WTC11 (cell line): Measurements from ENCODE around the gene STAT6. TPM values are rescaled to one million over a fixed set of nuclear protein-coding genes. Genes with fewer than 3 reads are reported as not detected.

Experiments
- ATAC-seq: fragments of 200-7000 bp; cut with Tn5 transposase; 2 replicates; pipeline ENCODE4 v1.10.0; 2021; ENCODE audit warnings: mild to moderate bottlenecking, moderate library complexity
- CTCF ChIA-PET: fragments of 300-600 bp; sonication (Branson Sonifier 250); formaldehyde crosslinking; loops from one replicate; lab custom pipeline; 2021; ENCODE audit warnings: antibody characterized with exemption; lab: Charles Lee
- POLR2A ChIA-PET: fragments of 350-600 bp; sonication (Branson Sonifier 250); formaldehyde crosslinking; loops from one replicate; lab custom pipeline; 2021; ENCODE audit warnings: antibody characterized with exemption; lab: Charles Lee
- DNase-seq: peaks from one replicate; pipeline ENCODE4 v3.0.0; 2021; ENCODE audit warnings: low spot score
- H3K27ac Mint-ChIP-seq: 2 replicates; pipeline ENCODE4 v1.8.0; 2021; ENCODE audit warnings: mixed read lengths
- H3K27me3 Mint-ChIP-seq: 2 replicates; pipeline ENCODE4 v1.8.0; 2021; ENCODE audit warnings: low read depth, mild to moderate bottlenecking, moderate library complexity, mixed read lengths
- H3K36me3 Mint-ChIP-seq: 2 replicates; pipeline ENCODE4 v1.8.0; 2021; ENCODE audit warnings: mixed read lengths
- H3K4me1 Mint-ChIP-seq: 2 replicates; pipeline ENCODE4 v1.8.0; 2022; ENCODE audit warnings: mixed read lengths
- H3K4me3 Mint-ChIP-seq: 2 replicates; pipeline ENCODE4 v1.8.0; 2021; ENCODE audit warnings: mild to moderate bottlenecking, moderate library complexity, mixed read lengths
- H3K9me3 Mint-ChIP-seq: 2 replicates; pipeline ENCODE4 v1.8.0; 2021; ENCODE audit warnings: mixed read lengths
- FOXJ3 ChIP-seq: sonication (generic); formaldehyde crosslinking; IDR thresholded peaks from 2 replicates; pipeline ENCODE4 v1.9.0; 2021; ENCODE audit warnings: missing genetic modification reagents, mild to moderate bottlenecking, borderline replicate concordance
- GTF2I ChIP-seq: fragments of 250-450 bp; sonication (Bioruptor Pico); conservative IDR thresholded peaks from 2 replicates; pipeline ENCODE4 v1.4.0; 2021; ENCODE audit warnings: mild to moderate bottlenecking
- MAX ChIP-seq: sonication (generic); formaldehyde crosslinking; IDR thresholded peaks from 2 replicates; pipeline ENCODE4 v1.8.0; 2022; ENCODE audit warnings: mild to moderate bottlenecking, missing genetic modification reagents
- MYBL2 ChIP-seq: sonication (generic); formaldehyde crosslinking; IDR thresholded peaks from 2 replicates; pipeline ENCODE4 v1.8.1; 2023; ENCODE audit warnings: mild to moderate bottlenecking, moderate library complexity, missing genetic modification reagents
- SP1 ChIP-seq: sonication (generic); formaldehyde crosslinking; conservative IDR thresholded peaks from 2 replicates; pipeline ENCODE4 v1.8.1; 2022; ENCODE audit warnings: missing genetic modification reagents
- TCF7 ChIP-seq: sonication (generic); formaldehyde crosslinking; IDR thresholded peaks from 2 replicates; pipeline ENCODE4 v1.8.0; 2022; ENCODE audit warnings: mild to moderate bottlenecking, low read depth, missing genetic modification reagents, moderate library complexity
- USF2 ChIP-seq: sonication (generic); formaldehyde crosslinking; IDR thresholded peaks from 2 replicates; pipeline ENCODE4 v1.8.1; 2023; ENCODE audit warnings: mild to moderate bottlenecking, missing genetic modification reagents, moderate library complexity
- ZBTB21 ChIP-seq: sonication (generic); formaldehyde crosslinking; IDR thresholded peaks from 2 replicates; pipeline ENCODE4 v1.8.1; 2023; ENCODE audit warnings: mild to moderate bottlenecking, missing genetic modification reagents, borderline replicate concordance
- ZNF232 ChIP-seq: sonication (generic); formaldehyde crosslinking; IDR thresholded peaks from 2 replicates; pipeline ENCODE4 v1.8.0; 2022; ENCODE audit warnings: mild to moderate bottlenecking, missing genetic modification reagents
- ZNF396 ChIP-seq: fragments of 250-450 bp; sonication (Bioruptor Pico); IDR thresholded peaks from 2 replicates; pipeline ENCODE4 v1.8.0; 2021; ENCODE audit warnings: mild to moderate bottlenecking, moderate library complexity, borderline replicate concordance
- total RNA-seq: library from RNA; stranded (reverse); gene quantifications from 3 replicates; pipeline ENCODE4 v1.2.3, GENCODE V29; 2021
- TF ChIP-seq, protein P1 (sequence below): sonication (generic); formaldehyde crosslinking; IDR thresholded peaks from 2 replicates; pipeline ENCODE4 v1.8.0; 2022; ENCODE audit warnings: missing genetic modification reagents
- TF ChIP-seq, protein P2 (sequence below): sonication (generic); formaldehyde crosslinking; IDR thresholded peaks from 2 replicates; pipeline ENCODE4 v1.8.1; 2023; ENCODE audit warnings: mild to moderate bottlenecking, missing genetic modification reagents
- TF ChIP-seq, protein P3 (sequence below): sonication (generic); formaldehyde crosslinking; IDR thresholded peaks from 2 replicates; pipeline ENCODE4 v1.8.1; 2022; ENCODE audit warnings: mild to moderate bottlenecking, moderate library complexity, missing genetic modification reagents
- TF ChIP-seq, protein P4 (sequence below): fragments of 250-450 bp; sonication (Bioruptor Pico); IDR thresholded peaks from 2 replicates; pipeline ENCODE4 v1.9.0; 2021; ENCODE audit warnings: moderate library complexity, mild to moderate bottlenecking, inconsistent platforms, borderline replicate concordance
- TF ChIP-seq, protein P5 (sequence below): sonication (generic); formaldehyde crosslinking; IDR thresholded peaks from 2 replicates; pipeline ENCODE4 v1.8.0; 2023; ENCODE audit warnings: missing genetic modification reagents

The STAT6 gene
- total RNA-seq, 1 experiment from 2014 or later = 47.0 TPM

- POLR2A ChIA-PET = no interaction called here
- TF ChIP-seq, protein P1, sequence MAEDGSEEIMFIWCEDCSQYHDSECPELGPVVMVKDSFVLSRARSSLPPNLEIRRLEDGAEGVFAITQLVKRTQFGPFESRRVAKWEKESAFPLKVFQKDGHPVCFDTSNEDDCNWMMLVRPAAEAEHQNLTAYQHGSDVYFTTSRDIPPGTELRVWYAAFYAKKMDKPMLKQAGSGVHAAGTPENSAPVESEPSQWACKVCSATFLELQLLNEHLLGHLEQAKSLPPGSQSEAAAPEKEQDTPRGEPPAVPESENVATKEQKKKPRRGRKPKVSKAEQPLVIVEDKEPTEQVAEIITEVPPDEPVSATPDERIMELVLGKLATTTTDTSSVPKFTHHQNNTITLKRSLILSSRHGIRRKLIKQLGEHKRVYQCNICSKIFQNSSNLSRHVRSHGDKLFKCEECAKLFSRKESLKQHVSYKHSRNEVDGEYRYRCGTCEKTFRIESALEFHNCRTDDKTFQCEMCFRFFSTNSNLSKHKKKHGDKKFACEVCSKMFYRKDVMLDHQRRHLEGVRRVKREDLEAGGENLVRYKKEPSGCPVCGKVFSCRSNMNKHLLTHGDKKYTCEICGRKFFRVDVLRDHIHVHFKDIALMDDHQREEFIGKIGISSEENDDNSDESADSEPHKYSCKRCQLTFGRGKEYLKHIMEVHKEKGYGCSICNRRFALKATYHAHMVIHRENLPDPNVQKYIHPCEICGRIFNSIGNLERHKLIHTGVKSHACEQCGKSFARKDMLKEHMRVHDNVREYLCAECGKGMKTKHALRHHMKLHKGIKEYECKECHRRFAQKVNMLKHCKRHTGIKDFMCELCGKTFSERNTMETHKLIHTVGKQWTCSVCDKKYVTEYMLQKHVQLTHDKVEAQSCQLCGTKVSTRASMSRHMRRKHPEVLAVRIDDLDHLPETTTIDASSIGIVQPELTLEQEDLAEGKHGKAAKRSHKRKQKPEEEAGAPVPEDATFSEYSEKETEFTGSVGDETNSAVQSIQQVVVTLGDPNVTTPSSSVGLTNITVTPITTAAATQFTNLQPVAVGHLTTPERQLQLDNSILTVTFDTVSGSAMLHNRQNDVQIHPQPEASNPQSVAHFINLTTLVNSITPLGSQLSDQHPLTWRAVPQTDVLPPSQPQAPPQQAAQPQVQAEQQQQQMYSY (CRISPR knock-in tag) = no peak
- no peak overlapping the region for H3K27ac Mint-ChIP-seq
Measured at GRCh38 chr12:57119294-57120085, 8.3 kb upstream of the STAT6 start.

DNA sequence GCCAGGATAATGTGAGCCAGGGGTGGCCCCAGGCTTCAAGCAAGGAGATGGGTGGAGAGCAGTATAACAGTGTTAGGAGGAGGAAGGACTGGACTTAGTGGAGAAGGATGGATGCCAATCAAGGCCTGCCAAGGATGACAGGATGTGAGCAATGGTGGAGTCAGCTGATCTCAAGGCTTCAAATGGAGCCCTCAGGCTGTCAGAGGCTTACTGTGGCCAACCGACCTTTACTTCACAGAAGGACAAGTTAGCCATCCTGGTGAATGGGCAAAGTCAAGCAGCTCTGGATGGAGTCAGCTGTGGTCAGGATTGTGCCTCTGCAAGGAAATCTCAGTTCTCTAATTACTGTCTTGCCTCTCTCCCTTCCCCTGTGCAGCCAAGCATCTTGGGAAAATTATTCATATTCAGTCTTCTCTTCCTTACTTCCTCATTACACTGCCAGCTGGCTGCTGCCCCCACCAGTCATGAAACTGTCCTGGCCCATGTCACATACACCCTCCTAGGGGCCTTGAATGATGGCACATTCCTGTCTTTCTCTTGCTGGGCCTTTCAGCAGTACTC lies 7.6 kb upstream of the STAT6 start:
- no peak overlapping the region for H3K27ac Mint-ChIP-seq
- H3K36me3 Mint-ChIP-seq = peaks cover 1% of the 10 kb centered on the region; the same call in 1 of the 2 replicates
- ChIA-PET CTCF (interaction anchor here (1.6 to 1.7 kb wide), 3 partner anchors 10 to 108 kb away, joined by 3 to 6 read pairs (median 4); partner anchors contain the start of gene LRP1), POLR2A (no interaction called here)
- no peaks in the 10 kb centered on the region for H3K4me1 Mint-ChIP-seq
- H3K27me3 Mint-ChIP-seq = peaks cover under 1% of the 10 kb centered on the region; the same call in 1 of the 2 replicates
- no peak for ATAC-seq
- no peak for DNase-seq
- H3K9me3 Mint-ChIP-seq = peaks cover 17% of the 10 kb centered on the region
- TF ChIP-seq, protein P2, sequence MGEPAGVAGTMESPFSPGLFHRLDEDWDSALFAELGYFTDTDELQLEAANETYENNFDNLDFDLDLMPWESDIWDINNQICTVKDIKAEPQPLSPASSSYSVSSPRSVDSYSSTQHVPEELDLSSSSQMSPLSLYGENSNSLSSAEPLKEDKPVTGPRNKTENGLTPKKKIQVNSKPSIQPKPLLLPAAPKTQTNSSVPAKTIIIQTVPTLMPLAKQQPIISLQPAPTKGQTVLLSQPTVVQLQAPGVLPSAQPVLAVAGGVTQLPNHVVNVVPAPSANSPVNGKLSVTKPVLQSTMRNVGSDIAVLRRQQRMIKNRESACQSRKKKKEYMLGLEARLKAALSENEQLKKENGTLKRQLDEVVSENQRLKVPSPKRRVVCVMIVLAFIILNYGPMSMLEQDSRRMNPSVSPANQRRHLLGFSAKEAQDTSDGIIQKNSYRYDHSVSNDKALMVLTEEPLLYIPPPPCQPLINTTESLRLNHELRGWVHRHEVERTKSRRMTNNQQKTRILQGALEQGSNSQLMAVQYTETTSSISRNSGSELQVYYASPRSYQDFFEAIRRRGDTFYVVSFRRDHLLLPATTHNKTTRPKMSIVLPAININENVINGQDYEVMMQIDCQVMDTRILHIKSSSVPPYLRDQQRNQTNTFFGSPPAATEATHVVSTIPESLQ = no peak
- TF ChIP-seq MYBL2 (CRISPR knock-in tag) = no peak
- no peak for TF ChIP-seq TCF7 (CRISPR knock-in tag)
- TF ChIP-seq ZBTB21 (CRISPR knock-in tag) = no peak
- TF ChIP-seq SP1 (CRISPR knock-in tag) = no peak
- no peak for TF ChIP-seq MAX (CRISPR knock-in tag)
- no peak for TF ChIP-seq GTF2I (CRISPR knock-in tag)
- no peak for TF ChIP-seq ZNF232
- no peak for TF ChIP-seq USF2 (CRISPR knock-in tag)
- TF ChIP-seq, protein P3, sequence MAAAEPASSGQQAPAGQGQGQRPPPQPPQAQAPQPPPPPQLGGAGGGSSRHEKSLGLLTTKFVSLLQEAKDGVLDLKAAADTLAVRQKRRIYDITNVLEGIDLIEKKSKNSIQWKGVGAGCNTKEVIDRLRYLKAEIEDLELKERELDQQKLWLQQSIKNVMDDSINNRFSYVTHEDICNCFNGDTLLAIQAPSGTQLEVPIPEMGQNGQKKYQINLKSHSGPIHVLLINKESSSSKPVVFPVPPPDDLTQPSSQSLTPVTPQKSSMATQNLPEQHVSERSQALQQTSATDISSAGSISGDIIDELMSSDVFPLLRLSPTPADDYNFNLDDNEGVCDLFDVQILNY (CRISPR knock-in tag) = no peak
- TF ChIP-seq, protein P4, sequence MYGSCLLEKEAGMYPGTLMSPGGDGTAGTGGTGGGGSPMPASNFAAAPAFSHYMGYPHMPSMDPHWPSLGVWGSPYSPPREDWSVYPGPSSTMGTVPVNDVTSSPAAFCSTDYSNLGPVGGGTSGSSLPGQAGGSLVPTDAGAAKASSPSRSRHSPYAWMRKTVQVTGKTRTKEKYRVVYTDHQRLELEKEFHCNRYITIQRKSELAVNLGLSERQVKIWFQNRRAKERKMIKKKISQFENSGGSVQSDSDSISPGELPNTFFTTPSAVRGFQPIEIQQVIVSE (CRISPR knock-in tag) = no peak
- TF ChIP-seq FOXJ3 (CRISPR knock-in tag) = no peak
- TF ChIP-seq, protein P5, sequence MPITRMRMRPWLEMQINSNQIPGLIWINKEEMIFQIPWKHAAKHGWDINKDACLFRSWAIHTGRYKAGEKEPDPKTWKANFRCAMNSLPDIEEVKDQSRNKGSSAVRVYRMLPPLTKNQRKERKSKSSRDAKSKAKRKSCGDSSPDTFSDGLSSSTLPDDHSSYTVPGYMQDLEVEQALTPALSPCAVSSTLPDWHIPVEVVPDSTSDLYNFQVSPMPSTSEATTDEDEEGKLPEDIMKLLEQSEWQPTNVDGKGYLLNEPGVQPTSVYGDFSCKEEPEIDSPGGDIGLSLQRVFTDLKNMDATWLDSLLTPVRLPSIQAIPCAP = no peak
- no peak for TF ChIP-seq ZNF396 (CRISPR knock-in tag)
- H3K4me3 Mint-ChIP-seq = no peak overlapping the region

More at GRCh38 chr12:57119294-57120085, 8.3 kb upstream of the STAT6 start:
- Mint-ChIP-seq H3K27me3 (peaks cover 3% of the 10 kb centered on the region), H3K9me3 (peaks cover 22% of the 10 kb centered on the region), H3K36me3 (peaks cover 2% of the 10 kb centered on the region; the same call in 1 of the 2 replicates), H3K4me3 (no peak overlapping the region), H3K4me1 (peaks cover 1% of the 10 kb centered on the region; the same call in 1 of the 2 replicates)
- CTCF ChIA-PET = interaction anchor here (1.6 to 5.8 kb wide), 2 partner anchors 9 to 108 kb away, joined by 3 to 76 read pairs; partner anchors contain the start of gene STAT6
- ATAC-seq (no peak), DNase-seq (no peak)
